Measurements from ENCODE around the gene GPC6. TPM values are rescaled to one million over a fixed set of nuclear protein-coding genes. Genes with fewer than 3 reads are reported as not detected.

GPC6 gene
- total and polyA plus RNA-seq, 10 donors, result 0.22 to 9.3 (median 4.5) TPM

DNA sequence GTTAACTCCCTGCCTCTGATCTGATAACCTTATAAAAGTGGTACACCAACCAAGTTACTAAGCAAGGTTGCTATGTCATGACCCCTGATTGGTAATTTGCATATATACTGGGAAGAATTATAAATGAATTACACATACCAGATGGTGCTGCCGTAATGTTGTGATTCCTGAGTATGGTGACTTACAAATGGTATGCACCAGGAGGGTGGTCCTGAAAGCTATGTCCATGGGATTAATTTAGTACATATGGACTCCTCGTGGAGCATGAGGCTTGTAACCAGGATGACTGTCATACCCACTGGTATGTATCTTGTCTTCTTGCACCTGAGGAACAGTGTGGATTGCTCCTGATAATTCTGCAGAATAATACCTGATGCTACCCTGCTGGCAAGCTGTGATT, 240.6 kb downstream of the GPC6 start:
- no peak overlapping the region for H3K4me3 ChIP-seq
- H3K36me3 ChIP-seq, result no peaks in the 10 kb centered on the region
- WGBS, 5 donors, result 59 to 90% (median 73%) methylated on average over 2 of the region's 2 CpGs
- DNase-seq, result no peak
- intact Hi-C loops (cut with DNase I; ENCODE audit: low total_unique reads), result no loop called here
- no peaks in the 10 kb centered on the region for H3K27me3 ChIP-seq (replicated peaks in 1 of 7)
- TF ChIP-seq, protein P1, sequence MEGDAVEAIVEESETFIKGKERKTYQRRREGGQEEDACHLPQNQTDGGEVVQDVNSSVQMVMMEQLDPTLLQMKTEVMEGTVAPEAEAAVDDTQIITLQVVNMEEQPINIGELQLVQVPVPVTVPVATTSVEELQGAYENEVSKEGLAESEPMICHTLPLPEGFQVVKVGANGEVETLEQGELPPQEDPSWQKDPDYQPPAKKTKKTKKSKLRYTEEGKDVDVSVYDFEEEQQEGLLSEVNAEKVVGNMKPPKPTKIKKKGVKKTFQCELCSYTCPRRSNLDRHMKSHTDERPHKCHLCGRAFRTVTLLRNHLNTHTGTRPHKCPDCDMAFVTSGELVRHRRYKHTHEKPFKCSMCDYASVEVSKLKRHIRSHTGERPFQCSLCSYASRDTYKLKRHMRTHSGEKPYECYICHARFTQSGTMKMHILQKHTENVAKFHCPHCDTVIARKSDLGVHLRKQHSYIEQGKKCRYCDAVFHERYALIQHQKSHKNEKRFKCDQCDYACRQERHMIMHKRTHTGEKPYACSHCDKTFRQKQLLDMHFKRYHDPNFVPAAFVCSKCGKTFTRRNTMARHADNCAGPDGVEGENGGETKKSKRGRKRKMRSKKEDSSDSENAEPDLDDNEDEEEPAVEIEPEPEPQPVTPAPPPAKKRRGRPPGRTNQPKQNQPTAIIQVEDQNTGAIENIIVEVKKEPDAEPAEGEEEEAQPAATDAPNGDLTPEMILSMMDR (IDR thresholded peaks at IDR 0.05 in 8 of 11, conservative IDR thresholded peaks at IDR 0.05 in 3 of 11), result no peak
- TF ChIP-seq POLR2A (IDR thresholded peaks at IDR 0.05) (no peak), POLR2AphosphoS5 (IDR thresholded peaks at IDR 0.05) (no peak)
- peaks cover 0 to 33% (median 18%) of the 10 kb centered on the region in 8 donors for H3K9me3 ChIP-seq
- H3K4me1 ChIP-seq, result no peaks in the 10 kb centered on the region
- no peak overlapping the region for H3K27ac ChIP-seq

DNA sequence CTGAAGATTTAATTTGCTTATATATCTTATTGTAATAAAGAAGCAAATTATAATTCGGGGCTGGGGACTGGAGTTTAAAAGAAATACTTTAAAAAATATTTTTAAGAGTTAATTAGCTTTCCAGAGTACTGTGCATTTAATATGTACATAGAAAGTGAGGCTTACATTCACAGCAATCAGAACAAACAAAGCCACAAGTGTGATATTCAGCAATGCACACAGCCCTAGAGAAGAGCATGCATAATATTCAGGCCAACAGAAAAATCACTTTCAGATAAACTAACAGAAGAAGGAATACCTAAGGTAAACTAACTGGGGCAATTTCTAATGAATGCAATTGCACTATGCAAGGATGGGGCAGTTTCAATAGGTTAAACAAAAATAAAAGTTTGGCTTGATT, 241.8 kb downstream of the GPC6 start:
- Histone ChIP-seq H3K4me3 (no peak overlapping the region), H3K27ac (no peak overlapping the region), H3K4me1 (no peaks in the 10 kb centered on the region), H3K27me3 (replicated peaks in 1 of 7) (no peaks in the 10 kb centered on the region), H3K36me3 (no peaks in the 10 kb centered on the region), H3K9me3 (peaks cover 0 to 45% (median 31%) of the 10 kb centered on the region in 8 donors)
- TF ChIP-seq, protein P1 (IDR thresholded peaks at IDR 0.05 in 8 of 11, conservative IDR thresholded peaks at IDR 0.05 in 3 of 11), result no peak
- TF ChIP-seq POLR2A (IDR thresholded peaks at IDR 0.05), result no peak
- TF ChIP-seq POLR2AphosphoS5 (IDR thresholded peaks at IDR 0.05), result no peak
- intact Hi-C loops (cut with DNase I; ENCODE audit: low total_unique reads), result no loop called here
- WGBS, 5 donors, result 56 to 62% (median 57%) methylated on average over 1 of the region's 1 CpG
- no peak for DNase-seq

DNA sequence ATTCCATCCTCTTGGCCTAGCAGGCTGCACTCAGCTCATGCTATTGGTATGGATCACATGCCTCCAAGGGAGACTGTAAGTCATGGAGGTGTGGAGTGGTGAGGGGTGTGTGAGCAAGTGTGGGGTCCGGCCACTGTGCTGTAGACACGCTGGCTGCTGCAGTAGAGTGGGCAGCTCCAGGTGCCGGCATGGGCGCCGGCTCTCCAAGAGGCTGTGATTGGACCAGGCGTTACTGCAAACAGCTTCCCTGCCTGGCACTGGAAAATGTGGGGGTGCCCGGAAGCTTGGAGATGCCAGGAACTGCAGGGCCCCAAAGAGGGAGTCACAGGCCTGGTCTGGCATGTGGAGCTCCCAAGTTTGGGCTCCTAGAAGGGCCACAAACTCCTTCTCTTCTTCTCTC, 245.7 kb downstream of the GPC6 start:
- peaks cover 0 to 48% (median 35%) of the 10 kb centered on the region in 8 donors for H3K9me3 ChIP-seq
- intact Hi-C loops (cut with DNase I; ENCODE audit: low total_unique reads), result no loop called here
- 40 to 95% (median 92%) methylated on average over 1 to 7 of the region's 7 CpGs for WGBS, 5 donors
- no peaks in the 10 kb centered on the region for H3K27me3 ChIP-seq (replicated peaks in 1 of 7)
- H3K4me3 ChIP-seq, result no peak overlapping the region
- no peak overlapping the region for H3K27ac ChIP-seq
- peak; percentile 48 for DNase-seq
- no peaks in the 10 kb centered on the region for H3K4me1 ChIP-seq
- H3K36me3 ChIP-seq, result no peaks in the 10 kb centered on the region
- TF ChIP-seq, protein P1 (IDR thresholded peaks at IDR 0.05 in 8 of 11, conservative IDR thresholded peaks at IDR 0.05 in 3 of 11), result no peak
- TF ChIP-seq POLR2A (IDR thresholded peaks at IDR 0.05), result no peak
- no peak for TF ChIP-seq POLR2AphosphoS5 (IDR thresholded peaks at IDR 0.05)

DNA sequence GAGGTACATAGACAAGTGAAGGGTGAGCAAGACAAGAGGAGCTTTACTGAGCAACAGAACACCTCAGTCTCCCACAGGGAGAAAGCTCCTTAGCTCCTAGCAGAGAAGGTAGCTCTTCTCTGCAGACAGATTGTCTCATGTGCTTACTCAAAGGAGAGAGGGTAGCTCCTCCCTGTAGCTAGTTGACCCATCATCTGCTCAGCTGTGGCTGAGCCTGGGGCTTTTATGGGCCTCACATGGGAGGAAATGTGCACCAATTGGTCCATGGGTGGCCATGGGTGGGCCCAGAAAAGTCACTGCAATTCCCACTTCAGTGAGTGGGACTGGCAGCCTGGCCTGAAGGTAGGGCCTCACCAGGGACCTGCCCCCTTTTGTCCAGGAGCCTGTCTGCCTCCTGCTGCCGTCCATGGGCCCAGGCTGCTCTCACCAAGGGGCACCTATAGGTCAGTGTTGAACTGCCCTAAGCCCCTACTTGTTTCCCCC, 246.2 kb downstream of the GPC6 start:
- H3K9me3 ChIP-seq, result peaks cover 0 to 48% (median 35%) of the 10 kb centered on the region in 8 donors
- WGBS, 5 donors, result 50 to 100% (median 72%) methylated on average over 1 of the region's 1 CpG
- no peaks in the 10 kb centered on the region for H3K4me1 ChIP-seq
- no peak overlapping the region for H3K27ac ChIP-seq
- no peaks in the 10 kb centered on the region for H3K27me3 ChIP-seq (replicated peaks in 1 of 7)
- intact Hi-C loops (cut with DNase I; ENCODE audit: low total_unique reads), result no loop called here
- TF ChIP-seq POLR2A (IDR thresholded peaks at IDR 0.05), result no peak
- TF ChIP-seq POLR2AphosphoS5 (IDR thresholded peaks at IDR 0.05), result no peak
- TF ChIP-seq, protein P1 (IDR thresholded peaks at IDR 0.05 in 8 of 11, conservative IDR thresholded peaks at IDR 0.05 in 3 of 11), result no peak
- peak; percentile 25 for DNase-seq
- H3K4me3 ChIP-seq, result no peak overlapping the region
- no peaks in the 10 kb centered on the region for H3K36me3 ChIP-seq
